Trophoblast cell (in vitro differentiated cells and primary cell): ENCODE data around the gene CYB5R3.

Experiments
- DNase-seq, 2 donors: peaks; one replicate each; pipeline ENCODE4 v3.0.0-alpha.2; 2016
- H2AFZ ChIP-seq: 2 replicates; pipeline ENCODE4 v1.6.1; 2013; ENCODE audit warnings: low read length, moderate library complexity, mild to moderate bottlenecking; ENCODE audit not compliant: insufficient read depth, poor library complexity
- H2AK5ac ChIP-seq: 2 replicates; pipeline ENCODE4 v1.6.1; 2013; ENCODE audit warnings: mild to moderate bottlenecking, low read length
- H2BK120ac ChIP-seq: 2 replicates; pipeline ENCODE4 v1.6.1; 2013; ENCODE audit warnings: low read length, mild to moderate bottlenecking, moderate library complexity; ENCODE audit not compliant: insufficient read depth, poor library complexity
- H2BK12ac ChIP-seq: 2 replicates; pipeline ENCODE4 v1.6.1; 2013; ENCODE audit warnings: mild to moderate bottlenecking, low read length, moderate library complexity
- H2BK5ac ChIP-seq: 2 replicates; pipeline ENCODE4 v1.6.1; 2013; ENCODE audit warnings: low read length, low read depth, moderate library complexity, mild to moderate bottlenecking; ENCODE audit not compliant: poor library complexity
- H3K14ac ChIP-seq: 2 replicates; pipeline ENCODE4 v1.6.1; 2013; ENCODE audit warnings: mild to moderate bottlenecking, low read length
- H3K18ac ChIP-seq: 2 replicates; pipeline ENCODE4 v1.6.1; 2013; ENCODE audit warnings: mild to moderate bottlenecking, low read length
- H3K23ac ChIP-seq: 2 replicates; pipeline ENCODE4 v1.6.1; 2013; ENCODE audit warnings: low read length
- H3K27ac ChIP-seq: 2 replicates; pipeline ENCODE4 v1.5.1; 2013; ENCODE audit warnings: low read depth, mild to moderate bottlenecking, inconsistent platforms, low read length, moderate library complexity
- H3K27me3 ChIP-seq: 2 replicates; pipeline ENCODE4 v1.6.1; 2013; ENCODE audit warnings: inconsistent platforms, mild to moderate bottlenecking, low read length, moderate library complexity; ENCODE audit not compliant: insufficient read depth
- H3K36me3 ChIP-seq, 2 experiments: 1 replicate in 1 of 2; 2 replicates in 1 of 2; pipeline ENCODE4 v1.6.1; 2013; ENCODE audit warnings: low read length in 2 of 2, mild to moderate bottlenecking in 2 of 2, moderate library complexity in 1 of 2; ENCODE audit not compliant: insufficient read depth in 2 of 2, control insufficient read depth in 1 of 2
- H3K4ac ChIP-seq: 2 replicates; pipeline ENCODE4 v1.6.1; 2013; ENCODE audit warnings: low read depth, mild to moderate bottlenecking, low read length, moderate library complexity
- H3K4me1 ChIP-seq, 2 experiments: 1 replicate in 1 of 2; 2 replicates in 1 of 2; pipeline ENCODE4 v1.6.1; 2013; ENCODE audit warnings: low read length in 2 of 2, mild to moderate bottlenecking in 2 of 2, moderate library complexity in 1 of 2; ENCODE audit not compliant: insufficient read depth in 2 of 2, control insufficient read depth in 1 of 2
- H3K4me2 ChIP-seq: 2 replicates; pipeline ENCODE4 v1.6.1; 2013; ENCODE audit warnings: inconsistent platforms, mild to moderate bottlenecking, low read length, moderate library complexity
- H3K4me3 ChIP-seq: 2 replicates; pipeline ENCODE4 v1.5.1; 2013; ENCODE audit warnings: mild to moderate bottlenecking, low read depth, low read length, inconsistent platforms
- H3K79me1 ChIP-seq: one replicate; pipeline ENCODE4 v1.6.1; 2013; ENCODE audit warnings: low read length
- H3K79me2 ChIP-seq: 2 replicates; pipeline ENCODE4 v1.6.1; 2013; ENCODE audit warnings: low read length, mild to moderate bottlenecking; ENCODE audit not compliant: control insufficient read depth, insufficient read depth, poor library complexity
- H3K9ac ChIP-seq: 2 replicates; pipeline ENCODE4 v1.6.1; 2013; ENCODE audit warnings: mild to moderate bottlenecking, low read length
- H3K9me3 ChIP-seq: 2 replicates; pipeline ENCODE4 v1.6.1; 2013; ENCODE audit warnings: low read depth, mild to moderate bottlenecking, control low read depth, inconsistent platforms, low read length; ENCODE audit not compliant: insufficient read depth
- H4K12ac ChIP-seq: 2 replicates; pipeline ENCODE4 v1.6.1; 2013; ENCODE audit warnings: low read depth, mild to moderate bottlenecking, low read length, moderate library complexity
- H4K8ac ChIP-seq: 2 replicates; pipeline ENCODE4 v1.6.1; 2013; ENCODE audit warnings: low read depth, mild to moderate bottlenecking, low read length, moderate library complexity
- H4K91ac ChIP-seq: one replicate; pipeline ENCODE4 v1.6.1; 2013; ENCODE audit warnings: low read depth, mild to moderate bottlenecking, low read length, moderate library complexity
- WGBS: extraction: QIAGEN DNeasy Blood & Tissue Kit; methylation state at CpG from one replicate; pipeline ENCODE4 v1.1.7; 2013; ENCODE audit warnings: missing lambda C conversion rate; ENCODE audit not compliant: insufficient read length, insufficient coverage; ENCODE audit errors: extremely low coverage; 5-methylcytosine and 5-hydroxymethylcytosine counted together

Gene CYB5R3

DNA sequence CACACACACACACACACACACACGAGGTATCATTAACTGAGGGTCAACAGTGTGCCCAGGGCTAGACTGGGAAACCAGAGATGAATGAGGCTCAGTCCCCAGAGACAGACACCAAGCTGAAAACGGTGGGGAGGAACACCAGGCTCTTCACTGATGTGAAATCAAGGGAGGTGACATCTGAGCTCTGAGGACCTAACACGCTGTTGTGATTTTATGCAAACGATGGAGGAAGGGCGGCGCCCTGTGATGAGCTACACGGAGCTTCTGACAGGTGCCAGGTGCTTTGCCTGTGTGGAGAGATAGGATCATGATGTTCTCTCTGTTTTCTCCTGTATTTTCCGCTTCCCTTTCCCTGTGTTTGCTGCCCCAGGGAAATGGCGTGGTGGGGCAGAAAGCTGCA, 6.5 kb upstream of the CYB5R3 start:
- no peak overlapping the region for H3K4ac ChIP-seq
- H2BK12ac ChIP-seq = no peak overlapping the region
- H3K14ac ChIP-seq = no peak overlapping the region
- H3K4me1 ChIP-seq = peaks cover 6 to 8% of the 10 kb centered on the region in 2 experiments
- no peak overlapping the region for H2BK5ac ChIP-seq
- no peaks in the 10 kb centered on the region for H3K79me2 ChIP-seq
- no peak overlapping the region for H3K4me3 ChIP-seq
- no peak overlapping the region for H3K23ac ChIP-seq
- H2AK5ac ChIP-seq = no peak overlapping the region
- no peak overlapping the region for H3K4me2 ChIP-seq
- no peak overlapping the region for H4K91ac ChIP-seq
- H3K27me3 ChIP-seq = no peaks in the 10 kb centered on the region
- no peaks in the 10 kb centered on the region for H3K36me3 ChIP-seq
- no peak overlapping the region for H4K12ac ChIP-seq
- H2AFZ ChIP-seq = no peak overlapping the region
- no peak for DNase-seq
- no peak overlapping the region for H3K9ac ChIP-seq
- H4K8ac ChIP-seq = no peak overlapping the region
- peaks cover 5% of the 10 kb centered on the region for H3K79me1 ChIP-seq
- no peak overlapping the region for H3K18ac ChIP-seq
- no peak overlapping the region for H2BK120ac ChIP-seq
- WGBS = no CpG with 5 or more reads among the region's 9 CpGs
- H3K27ac ChIP-seq = no peak overlapping the region
- peaks cover 2% of the 10 kb centered on the region for H3K9me3 ChIP-seq

DNA sequence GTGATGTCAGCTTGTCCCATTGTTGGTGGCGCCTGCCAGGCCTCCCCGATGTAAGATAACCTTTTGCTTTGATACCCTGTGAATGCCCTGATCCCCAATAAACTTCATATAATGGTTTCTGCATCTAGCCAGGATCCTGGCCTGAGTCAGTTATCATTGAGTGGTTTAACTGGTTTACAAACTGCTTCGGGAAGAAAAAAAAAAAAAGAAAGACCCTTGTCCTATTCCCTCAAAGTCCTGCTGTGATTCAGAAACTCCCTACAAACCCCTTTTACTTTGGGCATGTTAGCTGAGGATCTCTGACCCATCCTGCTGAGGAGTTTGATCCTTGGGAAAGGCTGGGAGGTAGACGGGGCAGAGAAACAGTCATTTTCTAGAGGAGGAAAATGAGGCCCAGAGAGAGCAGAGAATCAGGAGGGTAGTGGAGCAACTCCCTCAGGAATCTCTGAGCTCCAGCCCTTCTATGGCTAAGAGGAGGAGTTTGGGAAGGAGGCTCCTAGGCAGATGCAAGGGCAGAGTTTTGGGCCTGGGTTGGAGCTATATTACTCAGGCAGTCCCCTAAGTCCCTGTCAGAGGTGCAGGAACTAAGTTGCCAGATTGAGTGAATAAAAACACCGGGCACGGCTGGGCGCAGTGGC, 5.4 kb upstream of the CYB5R3 start:
- Histone ChIP-seq H3K79me2 (peaks cover 2% of the 10 kb centered on the region), H3K14ac (no peak overlapping the region)

DNA sequence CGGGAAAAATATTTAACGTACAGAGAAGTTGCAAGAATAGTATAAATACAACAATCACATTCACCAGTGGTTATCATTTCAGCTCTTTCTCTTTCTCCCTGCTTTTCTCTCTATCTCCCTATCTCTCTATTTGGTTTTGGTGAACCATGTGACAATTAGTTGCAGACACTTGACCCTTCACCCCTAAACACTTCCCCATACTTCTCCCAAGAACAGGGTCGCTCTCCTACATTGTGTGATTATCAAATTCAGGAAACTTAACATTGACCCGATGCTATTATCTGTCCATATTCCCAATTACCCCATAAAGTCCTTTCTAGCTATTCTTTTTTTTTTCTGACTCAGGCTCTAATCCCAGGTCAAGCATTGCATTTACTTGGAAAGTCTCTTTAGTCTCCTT, 4.8 kb upstream of the CYB5R3 start:
- Histone ChIP-seq H3K18ac (no peak overlapping the region), H3K4me1 (peaks cover 9 to 10% of the 10 kb centered on the region in 2 experiments), H3K9ac (no peak overlapping the region), H3K9me3 (peaks cover 2% of the 10 kb centered on the region), H2BK120ac (no peak overlapping the region), H4K91ac (no peak overlapping the region), H3K4me3 (no peak overlapping the region), H3K4ac (no peak overlapping the region), H2BK5ac (no peak overlapping the region), H3K79me2 (peaks cover 4% of the 10 kb centered on the region), H3K36me3 (no peaks in the 10 kb centered on the region), H2AFZ (no peak overlapping the region), H3K14ac (no peak overlapping the region), H4K8ac (no peak overlapping the region), H3K27me3 (no peaks in the 10 kb centered on the region), H2AK5ac (no peak overlapping the region), H2BK12ac (no peak overlapping the region), H3K23ac (no peak overlapping the region), H4K12ac (no peak overlapping the region), H3K4me2 (no peak overlapping the region), H3K79me1 (peaks cover 10% of the 10 kb centered on the region), H3K27ac (no peak overlapping the region)
- no CpG with 5 or more reads among the region's 4 CpGs for WGBS
- no peak for DNase-seq

More for the DNA sequence above, 5.4 kb upstream of the CYB5R3 start:
- DNase-seq = no peak
- H3K18ac ChIP-seq = no peak overlapping the region
- H3K4me1 ChIP-seq = peaks cover 9 to 10% of the 10 kb centered on the region in 2 experiments
- peaks cover 7% of the 10 kb centered on the region for H3K79me1 ChIP-seq
- no peaks in the 10 kb centered on the region for H3K36me3 ChIP-seq
- no peak overlapping the region for H3K23ac ChIP-seq
- H4K8ac ChIP-seq = no peak overlapping the region
- H2BK5ac ChIP-seq = no peak overlapping the region
- H2AFZ ChIP-seq = no peak overlapping the region
- H3K27ac ChIP-seq = no peak overlapping the region
- H3K4ac ChIP-seq = no peak overlapping the region
- no peak overlapping the region for H3K4me3 ChIP-seq
- no peak overlapping the region for H2AK5ac ChIP-seq
- peak overlapping the region; percentile 1 for H3K4me2 ChIP-seq
- no peak overlapping the region for H4K12ac ChIP-seq
- no CpG with 5 or more reads among the region's 7 CpGs for WGBS
- H2BK120ac ChIP-seq = no peak overlapping the region
- H2BK12ac ChIP-seq = no peak overlapping the region
- peaks cover 2% of the 10 kb centered on the region for H3K9me3 ChIP-seq
- H3K27me3 ChIP-seq = no peaks in the 10 kb centered on the region
- H4K91ac ChIP-seq = no peak overlapping the region
- H3K9ac ChIP-seq = no peak overlapping the region

DNA sequence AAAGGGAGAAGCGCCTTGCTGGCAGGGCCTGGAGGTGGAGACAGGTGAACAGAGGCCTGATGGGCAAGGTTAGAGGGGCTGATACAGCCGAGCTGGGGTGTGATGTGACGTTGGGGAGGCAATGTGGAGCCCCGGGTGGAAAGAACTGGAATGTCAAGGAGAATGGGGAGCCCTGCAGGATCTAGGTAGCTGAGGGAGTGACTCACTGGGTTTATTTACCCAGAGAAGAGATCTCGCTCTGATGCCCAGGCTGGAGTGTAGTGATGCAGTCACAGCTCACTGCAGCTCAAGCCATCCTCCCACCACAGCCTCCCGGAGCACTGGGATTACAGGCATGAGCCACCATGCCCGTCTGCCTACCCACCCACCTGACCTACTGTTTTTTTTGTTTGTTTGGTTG, 1.9 kb upstream of the CYB5R3 start:
- Histone ChIP-seq H3K79me2 (peaks cover 12% of the 10 kb centered on the region), H2AK5ac (no peak overlapping the region)

More for the DNA sequence above, 1.9 kb upstream of the CYB5R3 start:
- peaks cover 2% of the 10 kb centered on the region for H3K9me3 ChIP-seq
- H4K91ac ChIP-seq = no peak overlapping the region
- H3K4me1 ChIP-seq = peaks cover 15 to 21% of the 10 kb centered on the region in 2 experiments
- no peak overlapping the region for H4K12ac ChIP-seq
- H2BK12ac ChIP-seq = no peak overlapping the region
- no peak overlapping the region for H2AFZ ChIP-seq
- peaks cover 13% of the 10 kb centered on the region for H3K79me1 ChIP-seq
- no CpG with 5 or more reads among the region's 7 CpGs for WGBS
- H2BK120ac ChIP-seq = no peak overlapping the region
- no peak overlapping the region for H3K18ac ChIP-seq
- H3K27me3 ChIP-seq = no peaks in the 10 kb centered on the region
- no peak overlapping the region for H3K4ac ChIP-seq
- no peak for DNase-seq
- no peak overlapping the region for H3K27ac ChIP-seq
- no peak overlapping the region for H3K4me2 ChIP-seq
- H3K4me3 ChIP-seq = no peak overlapping the region
- H3K9ac ChIP-seq = no peak overlapping the region
- H2BK5ac ChIP-seq = no peak overlapping the region
- H3K14ac ChIP-seq = no peak overlapping the region
- H4K8ac ChIP-seq = no peak overlapping the region
- H3K36me3 ChIP-seq = peaks cover 0 to 2% of the 10 kb centered on the region in 2 experiments
- no peak overlapping the region for H3K23ac ChIP-seq
